Measurements from ENCODE around the gene ZNF343. TPM values are rescaled to one million over a fixed set of nuclear protein-coding genes. Genes with fewer than 3 reads are reported as not detected.

ZNF343 gene
- total RNA-seq, 4 donors from 2014 or later: 6.1 to 14.3 (median 12.7) TPM

DNA sequence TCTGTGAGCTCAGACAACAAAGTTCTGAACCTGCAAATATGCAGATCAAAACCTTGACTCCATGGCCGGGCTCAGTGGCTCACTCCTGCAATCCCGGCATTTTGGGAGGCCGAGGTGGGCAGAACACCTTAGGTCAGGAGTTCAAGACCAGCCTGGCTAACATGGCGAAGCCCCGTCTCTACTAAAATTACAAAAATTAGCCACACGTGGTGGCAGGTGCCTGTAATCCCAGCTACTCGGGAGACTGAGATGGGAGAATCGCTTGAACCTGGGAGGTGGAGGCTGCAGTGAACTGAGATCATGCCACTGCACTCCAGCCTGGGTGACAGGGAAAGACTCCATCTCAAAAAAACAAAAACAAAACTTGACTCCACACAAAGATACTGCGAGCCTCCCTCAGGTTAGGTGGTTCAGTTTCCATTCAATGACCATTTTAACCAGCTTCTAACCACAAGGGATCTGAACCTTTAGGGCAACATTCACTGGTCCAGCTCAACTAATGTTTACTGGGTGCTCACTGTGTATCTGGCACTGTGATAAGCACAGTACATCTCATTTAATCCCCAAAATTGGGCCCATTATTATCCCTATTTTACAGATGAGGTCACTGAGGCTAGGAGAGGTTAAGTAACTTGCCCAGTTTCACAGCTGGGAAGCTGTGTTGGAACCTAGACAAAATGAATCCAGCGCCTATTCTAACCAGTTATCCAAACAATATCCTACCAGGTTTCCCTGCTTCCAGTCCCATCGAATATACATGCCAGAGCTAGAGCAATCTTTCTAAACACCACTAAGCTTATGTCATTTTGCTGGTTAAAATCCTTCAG lies 39.9 kb downstream of the ZNF343 start:
- H3K27ac ChIP-seq: peak overlapping the region in 1 of 4 donors; percentile 95
- peaks cover 12 to 15% of the 10 kb centered on the region in 2 donors for H3K4me1 ChIP-seq
- DNase-seq (no peak), ATAC-seq (no peak)
- H3K27me3 ChIP-seq: no peaks in the 10 kb centered on the region
- in situ Hi-C loops (cut with MboI; ENCODE audit: low sequenced_read_pairs in 4 of 4) (loop anchor here in 1 of 4 donors (25.0 kb wide), 1 partner anchor 1356 kb away; the partner anchor contains the start of gene PSMF1), intact Hi-C loops (cut with DNase I; ENCODE audit: low total_unique reads) (no loop called here)
- peak overlapping the region in 2 of 4 donors; percentile 82 to 95 for H3K4me3 ChIP-seq
- H3K36me3 ChIP-seq: peaks cover 4 to 39% of the 10 kb centered on the region in 2 donors
- no peaks in the 10 kb centered on the region for H3K9me3 ChIP-seq
- no peak for TF ChIP-seq POLR2A (IDR thresholded peaks at IDR 0.05)
- TF ChIP-seq, protein P1, sequence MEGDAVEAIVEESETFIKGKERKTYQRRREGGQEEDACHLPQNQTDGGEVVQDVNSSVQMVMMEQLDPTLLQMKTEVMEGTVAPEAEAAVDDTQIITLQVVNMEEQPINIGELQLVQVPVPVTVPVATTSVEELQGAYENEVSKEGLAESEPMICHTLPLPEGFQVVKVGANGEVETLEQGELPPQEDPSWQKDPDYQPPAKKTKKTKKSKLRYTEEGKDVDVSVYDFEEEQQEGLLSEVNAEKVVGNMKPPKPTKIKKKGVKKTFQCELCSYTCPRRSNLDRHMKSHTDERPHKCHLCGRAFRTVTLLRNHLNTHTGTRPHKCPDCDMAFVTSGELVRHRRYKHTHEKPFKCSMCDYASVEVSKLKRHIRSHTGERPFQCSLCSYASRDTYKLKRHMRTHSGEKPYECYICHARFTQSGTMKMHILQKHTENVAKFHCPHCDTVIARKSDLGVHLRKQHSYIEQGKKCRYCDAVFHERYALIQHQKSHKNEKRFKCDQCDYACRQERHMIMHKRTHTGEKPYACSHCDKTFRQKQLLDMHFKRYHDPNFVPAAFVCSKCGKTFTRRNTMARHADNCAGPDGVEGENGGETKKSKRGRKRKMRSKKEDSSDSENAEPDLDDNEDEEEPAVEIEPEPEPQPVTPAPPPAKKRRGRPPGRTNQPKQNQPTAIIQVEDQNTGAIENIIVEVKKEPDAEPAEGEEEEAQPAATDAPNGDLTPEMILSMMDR (IDR thresholded peaks at IDR 0.05 in 4 of 5, conservative IDR thresholded peaks at IDR 0.05 in 1 of 5): no peak

DNA sequence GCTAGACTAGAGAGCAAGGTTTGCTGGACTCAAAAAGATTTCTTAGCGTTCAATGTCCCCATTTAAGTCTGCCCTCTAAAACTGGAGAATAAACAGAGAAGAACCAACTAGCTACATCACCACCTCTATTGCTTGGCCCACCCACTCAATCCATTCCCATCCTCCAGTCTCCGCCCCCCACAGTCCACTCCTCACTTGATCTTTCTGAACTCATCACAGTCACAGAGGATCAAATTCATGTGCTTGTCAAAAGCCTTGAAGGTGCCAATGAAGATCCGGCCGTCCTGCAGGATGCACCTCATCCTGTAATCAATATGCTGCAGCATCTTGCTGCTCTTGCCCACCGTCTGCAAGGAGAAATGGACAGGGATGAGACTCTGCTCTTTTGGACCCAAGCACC lies 41.3 kb downstream of the ZNF343 start:
- ATAC-seq (no peak), DNase-seq (no peak)
- Histone ChIP-seq H3K27me3 (no peaks in the 10 kb centered on the region), H3K9me3 (no peaks in the 10 kb centered on the region), H3K27ac (no peak overlapping the region), H3K4me3 (no peak overlapping the region), H3K36me3 (peaks cover 4 to 53% of the 10 kb centered on the region in 2 donors), H3K4me1 (peaks cover 12 to 15% of the 10 kb centered on the region in 2 donors)
- in situ Hi-C loops (cut with MboI; ENCODE audit: low sequenced_read_pairs in 4 of 4): loop anchor here in 1 of 4 donors (25.0 kb wide), 1 partner anchor 1355 kb away; the partner anchor contains the start of gene PSMF1
- intact Hi-C loops (cut with DNase I; ENCODE audit: low total_unique reads): no loop called here
- TF ChIP-seq POLR2A (IDR thresholded peaks at IDR 0.05): no peak

DNA sequence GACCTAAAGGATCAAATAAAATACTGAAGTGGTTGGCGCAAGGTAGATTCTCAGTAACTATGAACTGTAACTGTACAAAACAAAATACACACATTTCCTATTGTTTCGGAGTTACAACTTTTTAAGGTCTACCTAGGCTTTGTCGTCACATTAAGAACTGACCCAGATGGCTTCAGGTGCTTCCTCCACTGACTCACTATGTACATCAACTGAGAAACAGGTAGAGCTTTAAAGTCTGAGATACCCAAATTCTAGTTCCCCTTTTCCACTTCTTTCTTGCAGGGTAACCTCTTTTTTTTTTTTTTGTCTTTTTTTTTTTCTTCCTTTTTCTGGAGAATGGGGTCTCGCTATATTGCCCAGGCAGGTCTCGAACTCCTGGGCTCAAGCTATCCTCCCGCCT lies 43.6 kb downstream of the ZNF343 start:
- in situ Hi-C loops (cut with MboI; ENCODE audit: low sequenced_read_pairs in 4 of 4): loop anchor here in 1 of 4 donors (25.0 kb wide), 1 partner anchor 1353 kb away; the partner anchor contains the start of gene PSMF1

DNA sequence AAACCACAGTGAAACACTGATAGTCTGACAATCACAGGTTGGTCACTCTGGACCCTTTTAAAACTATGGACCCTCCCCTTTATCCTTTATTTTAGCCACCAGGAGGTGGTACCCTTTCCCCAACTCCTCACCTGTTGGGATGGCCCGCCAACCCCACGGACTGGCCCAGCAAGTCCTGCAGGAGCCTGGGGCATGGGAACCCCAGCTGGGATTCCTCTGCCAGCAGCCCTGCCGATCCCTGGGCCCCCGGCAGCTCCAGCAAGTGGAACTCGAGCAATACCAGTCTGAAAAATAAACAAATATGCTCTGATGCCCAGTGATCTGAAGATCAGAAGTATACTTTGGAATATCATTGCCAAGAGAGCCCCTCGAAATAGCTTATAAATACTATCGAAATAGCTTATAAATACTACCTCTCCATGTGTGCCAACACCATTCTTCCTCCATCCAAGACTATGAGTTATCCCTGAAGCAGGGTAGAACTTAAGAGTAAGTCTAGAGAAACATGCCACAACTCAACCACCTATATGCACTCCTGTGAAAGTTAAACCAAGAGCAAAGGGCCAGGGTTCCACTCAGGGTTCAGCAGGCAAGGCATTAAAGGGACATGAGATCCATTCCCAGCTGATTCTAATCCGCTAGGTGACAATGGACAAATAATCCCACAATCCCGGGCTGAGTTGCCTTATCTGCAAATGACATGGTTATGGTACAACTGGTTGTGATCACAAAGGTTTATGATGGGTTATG lies 44.9 kb downstream of the ZNF343 start:
- ATAC-seq: no peak
- Histone ChIP-seq H3K36me3 (peaks cover 4 to 89% of the 10 kb centered on the region in 2 donors), H3K4me3 (no peak overlapping the region), H3K9me3 (no peaks in the 10 kb centered on the region), H3K27me3 (no peaks in the 10 kb centered on the region), H3K27ac (no peak overlapping the region), H3K4me1 (peaks cover under 1 to 1% of the 10 kb centered on the region in 2 donors)
- in situ Hi-C loops (cut with MboI; ENCODE audit: low sequenced_read_pairs in 4 of 4) (loop anchor here in 1 of 4 donors (25.0 kb wide), 1 partner anchor 1351 kb away; the partner anchor contains the start of gene PSMF1), intact Hi-C loops (cut with DNase I; ENCODE audit: low total_unique reads) (no loop called here)
- DNase-seq: no peak
- no peak for TF ChIP-seq POLR2A (IDR thresholded peaks at IDR 0.05)
- TF ChIP-seq, protein P1 (IDR thresholded peaks at IDR 0.05 in 4 of 5, conservative IDR thresholded peaks at IDR 0.05 in 1 of 5): no peak

More for the DNA sequence above, 43.6 kb downstream of the ZNF343 start:
- ATAC-seq (no peak), DNase-seq (no peak)
- Histone ChIP-seq H3K9me3 (no peaks in the 10 kb centered on the region), H3K27me3 (no peaks in the 10 kb centered on the region), H3K4me3 (no peak overlapping the region), H3K27ac (no peak overlapping the region), H3K36me3 (peaks cover 4 to 76% of the 10 kb centered on the region in 2 donors), H3K4me1 (peaks cover 8 to 12% of the 10 kb centered on the region in 2 donors)
- intact Hi-C loops (cut with DNase I; ENCODE audit: low total_unique reads): no loop called here
- no peak for TF ChIP-seq POLR2A (IDR thresholded peaks at IDR 0.05)
- TF ChIP-seq, protein P1 (IDR thresholded peaks at IDR 0.05 in 4 of 5, conservative IDR thresholded peaks at IDR 0.05 in 1 of 5): no peak
